Common myeloid progenitor, CD34-positive (primary cell): Measurements from ENCODE around the gene WDR81.
"Not testable (repeated sequence)": the region's sequence is repeated elsewhere in the genome, so short reads cannot be mapped to it uniquely, and the experiment has no call there.

ENCODE experiments used
- CTCF ChIA-PET: fragments of 350-600 bp; sonication (Branson Sonifier 250); formaldehyde crosslinking; loops from one replicate; lab custom pipeline; 2021; ENCODE audit warnings: antibody characterized with exemption; lab: Charles Lee
- POLR2A ChIA-PET: fragments of 350-600 bp; sonication (Branson Sonifier 250); formaldehyde crosslinking; loops from one replicate; lab custom pipeline; 2021; ENCODE audit warnings: antibody characterized with exemption; lab: Charles Lee
- DNase-seq, 3 donors: peaks; one replicate each; pipeline versions ENCODE4 v3.0.0 to v3.0.0-alpha.2; 2013
- H3K27ac ChIP-seq, 2 experiments: 1 replicate in 1 of 2; 2 replicates in 1 of 2; pipeline ENCODE4 v1.7.0; 2013; ENCODE audit warnings: inconsistent platforms in 2 of 2, low read length in 2 of 2, mild to moderate bottlenecking in 2 of 2, low read depth in 1 of 2, moderate library complexity in 1 of 2; ENCODE audit not compliant: severe bottlenecking in 2 of 2, insufficient read depth in 1 of 2, poor library complexity in 1 of 2
- H3K27me3 ChIP-seq, 5 experiments: replicated peaks in 2 of 5; 1 replicate in 3 of 5; 2 replicates in 2 of 5; pipeline versions ENCODE4 v1.6.1 to v1.7.0; 2013; ENCODE audit warnings: low read length in 4 of 5, mild to moderate bottlenecking in 2 of 5, moderate library complexity in 2 of 5, inconsistent platforms in 1 of 5; ENCODE audit not compliant: insufficient read depth in 5 of 5, control insufficient read depth in 4 of 5
- H3K36me3 ChIP-seq, 4 experiments: 1 replicate in 2 of 4; 2 replicates in 2 of 4; pipeline versions ENCODE4 v1.6.1 to v1.7.0; 2013; ENCODE audit warnings: low read length in 3 of 4, control low read depth in 1 of 4, mild to moderate bottlenecking in 1 of 4; ENCODE audit not compliant: control insufficient read depth in 4 of 4, insufficient read depth in 4 of 4
- H3K4me1 ChIP-seq, 4 experiments: 1 replicate in 3 of 4; 2 replicates in 1 of 4; pipeline versions ENCODE4 v1.6.1 to v1.7.1; 2013; ENCODE audit warnings: low read length in 3 of 4, mild to moderate bottlenecking in 3 of 4, control low read depth in 1 of 4, inconsistent platforms in 1 of 4, moderate library complexity in 1 of 4; ENCODE audit not compliant: control insufficient read depth in 4 of 4, insufficient read depth in 4 of 4; ENCODE audit errors: control extremely low read depth in 1 of 4
- H3K4me3 ChIP-seq, 7 experiments: 1 replicate in 4 of 7; 2 replicates in 3 of 7; pipeline versions ENCODE4 v1.5.1 to v1.7.0; 2013; ENCODE audit warnings: mild to moderate bottlenecking in 7 of 7, low read length in 6 of 7, moderate library complexity in 6 of 7, inconsistent platforms in 2 of 7, low read depth in 2 of 7, control low read depth in 1 of 7; ENCODE audit not compliant: insufficient read depth in 4 of 7, control insufficient read depth in 1 of 7; ENCODE audit errors: extremely low read depth in 1 of 7
- H3K9me3 ChIP-seq, 5 experiments: 1 replicate in 4 of 5; 2 replicates in 1 of 5; pipeline versions ENCODE4 v1.6.1 to v1.7.1; 2013; ENCODE audit warnings: low read length in 4 of 5, mild to moderate bottlenecking in 2 of 5, inconsistent platforms in 1 of 5, low read depth in 1 of 5, moderate library complexity in 1 of 5; ENCODE audit not compliant: control insufficient read depth in 4 of 5, insufficient read depth in 2 of 5; ENCODE audit errors: control extremely low read depth in 1 of 5
- WGBS: methylation state at CpG from one replicate; pipeline ENCODE4 v1.1.5; 2013; ENCODE audit not compliant: insufficient coverage; 5-methylcytosine and 5-hydroxymethylcytosine counted together

Gene WDR81

DNA sequence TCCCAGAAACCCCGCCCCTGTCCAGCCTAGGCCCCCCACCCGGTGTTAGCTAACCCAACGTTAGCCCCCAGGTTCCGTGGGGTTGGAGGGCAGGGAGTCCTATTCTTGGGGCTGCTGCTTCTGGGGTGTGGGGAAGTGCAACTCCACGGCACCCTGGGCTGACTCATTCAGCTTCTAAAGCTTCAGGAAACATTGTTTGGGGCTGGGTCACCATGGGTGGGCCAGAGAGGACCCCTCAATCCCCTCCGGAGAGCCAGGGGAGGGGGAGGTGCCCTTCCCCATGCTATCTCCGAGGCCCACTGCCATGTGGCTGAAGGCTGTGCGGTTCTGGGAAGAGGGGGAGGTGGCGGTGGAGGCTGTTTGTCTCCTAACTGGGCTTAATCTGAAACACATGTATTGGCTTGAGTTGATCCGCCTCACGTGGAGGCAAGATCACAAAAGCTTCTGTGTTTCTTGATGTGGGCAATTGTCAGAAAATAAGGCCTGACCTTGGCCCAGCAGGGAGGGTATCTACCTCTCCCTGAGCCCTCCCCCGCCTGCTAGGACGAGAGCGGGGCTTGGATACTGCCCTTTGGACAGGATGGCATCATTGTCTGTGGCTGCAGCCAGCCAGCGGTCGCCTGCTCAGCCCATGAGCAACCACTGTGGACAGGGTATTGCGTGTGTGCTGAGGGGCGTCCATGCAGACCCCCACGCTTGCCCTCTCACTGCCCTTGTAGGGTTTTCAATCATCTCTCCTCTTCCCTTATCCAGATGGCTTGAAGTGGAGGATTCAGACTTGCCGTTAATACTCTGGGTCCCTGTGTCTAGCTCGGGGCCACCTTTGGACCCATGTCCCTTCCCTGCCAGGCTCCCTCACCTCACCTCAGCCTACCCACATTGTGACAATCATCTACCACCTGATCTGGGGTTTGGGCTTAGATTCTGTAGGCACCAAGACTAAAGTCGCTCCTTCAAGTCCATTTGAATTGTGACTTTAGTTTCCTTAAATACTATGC, 38.7 kb downstream of the WDR81 start:
- no peaks in the 10 kb centered on the region for H3K36me3 ChIP-seq
- POLR2A ChIA-PET: interaction anchor here (0.6 to 1.0 kb wide), 3 partner anchors 9 to 22 kb away, joined by 3 read pairs; no protein-coding TSS in a partner anchor

GRCh38 chr17:1764284-1764683, 39.8 kb downstream of the WDR81 start:
- WGBS: 0% methylated on average over 9 of the region's 11 CpGs
- ChIA-PET CTCF (interaction anchor here (0.8 to 1.9 kb wide), 5 partner anchors 9 to 42 kb away, joined by 4 to 11 read pairs (median 4); no protein-coding TSS in a partner anchor), POLR2A (interaction anchor here (0.9 kb wide), 1 partner anchor 10 kb away, joined by 3 read pairs; no protein-coding TSS in a partner anchor)
- Histone ChIP-seq H3K4me1 (peaks cover 7 to 41% (median 28%) of the 10 kb centered on the region in 4 experiments), H3K27me3 (no peaks in the 10 kb centered on the region), H3K4me3 (peak overlapping the region in 2 of 7 experiments; percentile 16 to 19), H3K36me3 (no peaks in the 10 kb centered on the region), H3K9me3 (no peaks in the 10 kb centered on the region), H3K27ac (peak overlapping the region in 1 of 2 experiments; percentile 53)
- DNase-seq: peak; percentile 55 to 93 (median 89)

More for the DNA sequence above, 38.7 kb downstream of the WDR81 start:
- CTCF ChIA-PET: interaction anchor here (0.8 to 2.0 kb wide), 9 partner anchors 9 to 46 kb away, joined by 3 to 12 read pairs (median 4); no protein-coding TSS in a partner anchor
- Histone ChIP-seq H3K4me1 (peaks cover 7 to 40% (median 32%) of the 10 kb centered on the region in 4 experiments), H3K27ac (no peak overlapping the region), H3K27me3 (no peaks in the 10 kb centered on the region), H3K4me3 (peak overlapping the region in 2 of 7 experiments; percentile 11 to 28), H3K9me3 (no peaks in the 10 kb centered on the region)
- DNase-seq: peak in 2 of 3 donors; percentile 44 to 55
- 61% methylated on average over 15 of the region's 22 CpGs for WGBS

DNA sequence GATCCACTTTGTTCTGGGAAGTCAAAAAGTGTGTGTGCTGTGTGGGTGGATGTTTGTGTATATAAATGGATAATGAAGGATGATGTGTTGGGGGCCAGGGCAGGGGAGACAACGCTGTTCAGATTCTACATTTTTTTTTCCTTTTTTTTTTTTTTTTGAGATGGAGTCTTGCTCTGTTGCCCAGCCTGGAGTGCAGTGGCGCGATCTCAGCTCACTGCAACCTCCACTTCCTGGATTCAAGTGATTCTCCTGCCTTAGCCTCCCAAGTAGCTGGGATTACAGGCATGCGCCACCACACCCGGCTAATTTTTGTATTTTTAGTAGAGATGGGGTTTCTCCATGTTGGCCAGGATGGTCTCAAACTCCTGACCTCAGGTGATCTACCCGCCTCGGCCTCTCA, 40.2 kb downstream of the WDR81 start:
- CTCF ChIA-PET: interaction anchor here (0.8 to 1.9 kb wide), 5 partner anchors 9 to 43 kb away, joined by 4 to 11 read pairs (median 4); no protein-coding TSS in a partner anchor
- H3K4me3 ChIP-seq: peak overlapping the region in 1 of 7 experiments; percentile 16
- not testable (repeated sequence) for H3K27me3 ChIP-seq, H3K36me3 ChIP-seq, H3K9me3 ChIP-seq, DNase-seq, H3K27ac ChIP-seq
- peaks cover 8 to 45% (median 31%) of the 10 kb centered on the region in 4 experiments for H3K4me1 ChIP-seq
- POLR2A ChIA-PET: interaction anchor here (0.9 kb wide), 1 partner anchor 11 kb away, joined by 3 read pairs; no protein-coding TSS in a partner anchor
- WGBS: no CpG with 5 or more reads among the region's 7 CpGs

DNA sequence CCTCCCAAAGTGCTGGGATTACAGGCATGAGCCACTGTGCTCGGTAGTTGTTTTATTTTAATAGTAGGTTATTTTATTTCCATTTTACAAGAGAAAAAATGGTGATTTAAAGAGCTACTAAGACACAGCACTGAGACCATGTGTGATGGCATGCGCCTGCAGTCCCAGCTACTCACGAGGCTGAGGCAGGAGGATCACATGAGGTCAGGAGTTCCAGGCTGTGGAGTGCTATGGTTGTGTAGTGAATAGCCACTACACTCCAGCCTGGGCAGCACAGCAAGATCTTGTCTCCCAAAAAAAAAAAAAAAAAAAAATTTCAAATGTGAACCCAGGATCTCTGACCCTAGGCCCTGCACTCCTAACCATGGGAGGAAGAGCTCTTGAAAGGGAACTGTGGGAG, 41.1 kb downstream of the WDR81 start:
- H3K4me1 ChIP-seq: peaks cover 9 to 52% (median 37%) of the 10 kb centered on the region in 4 experiments
- CTCF ChIA-PET: interaction anchor here (0.6 to 1.9 kb wide), 6 partner anchors 10 to 251 kb away, joined by 3 to 11 read pairs (median 5); no protein-coding TSS in a partner anchor

DNA sequence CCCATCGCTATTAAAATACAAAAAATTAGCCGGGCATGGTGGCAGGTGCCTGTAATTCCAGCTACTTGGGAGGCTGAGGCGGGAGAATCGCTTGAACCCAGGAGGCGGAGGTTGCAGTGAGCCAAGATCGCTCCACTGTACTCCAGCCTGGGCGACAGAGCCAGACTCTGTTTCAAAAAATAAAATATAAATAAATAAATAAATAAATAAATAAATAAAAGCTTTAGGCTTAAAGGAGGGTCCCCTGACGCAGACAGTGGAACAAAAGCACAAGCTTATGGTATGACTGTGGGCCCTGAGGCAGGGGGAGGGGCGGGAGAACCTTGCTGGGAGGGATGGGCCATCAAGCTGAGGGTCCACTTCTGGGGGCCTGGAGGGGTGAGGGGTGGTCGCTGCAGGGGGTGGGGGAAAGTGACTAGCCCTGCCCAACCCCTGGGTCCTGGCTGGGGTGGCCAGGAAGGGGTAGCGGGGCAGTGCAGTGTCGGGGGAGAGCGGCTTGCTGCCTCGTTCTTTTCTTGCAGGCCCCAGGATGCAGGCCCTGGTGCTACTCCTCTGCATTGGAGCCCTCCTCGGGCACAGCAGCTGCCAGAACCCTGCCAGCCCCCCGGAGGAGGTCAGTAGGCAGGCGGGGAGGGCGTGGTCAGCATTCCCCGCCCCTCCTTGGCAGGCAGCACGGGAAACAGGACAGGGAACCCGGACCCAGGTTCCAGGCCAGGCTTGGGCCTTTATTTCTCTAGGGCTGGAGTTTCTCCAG, 42.1 kb downstream of the WDR81 start:
- ChIA-PET CTCF (interaction anchor here (0.6 to 1.7 kb wide), 7 partner anchors 10 to 252 kb away, joined by 3 to 8 read pairs (median 4); no protein-coding TSS in a partner anchor), POLR2A (interaction anchor here (0.6 kb wide), 1 partner anchor 50 kb away, joined by 3 read pairs; no protein-coding TSS in a partner anchor)
- Histone ChIP-seq H3K4me3 (no peak overlapping the region), H3K4me1 (peaks cover 11 to 60% (median 47%) of the 10 kb centered on the region in 4 experiments), H3K36me3 (no peaks in the 10 kb centered on the region), H3K27me3 (no peaks in the 10 kb centered on the region), H3K27ac (no peak overlapping the region), H3K9me3 (no peaks in the 10 kb centered on the region)
- WGBS: 93% methylated on average over 15 of the region's 21 CpGs
- no peak for DNase-seq

More for the DNA sequence above, 41.1 kb downstream of the WDR81 start:
- POLR2A ChIA-PET: interaction anchor here (0.6 kb wide), 1 partner anchor 49 kb away, joined by 3 read pairs; no protein-coding TSS in a partner anchor
- DNase-seq: no peak
- WGBS: 100% methylated on average over 1 of the region's 3 CpGs
- H3K27ac ChIP-seq: no peak overlapping the region
- no peak overlapping the region for H3K4me3 ChIP-seq
- H3K9me3 ChIP-seq: no peaks in the 10 kb centered on the region
- no peaks in the 10 kb centered on the region for H3K36me3 ChIP-seq
- no peaks in the 10 kb centered on the region for H3K27me3 ChIP-seq

DNA sequence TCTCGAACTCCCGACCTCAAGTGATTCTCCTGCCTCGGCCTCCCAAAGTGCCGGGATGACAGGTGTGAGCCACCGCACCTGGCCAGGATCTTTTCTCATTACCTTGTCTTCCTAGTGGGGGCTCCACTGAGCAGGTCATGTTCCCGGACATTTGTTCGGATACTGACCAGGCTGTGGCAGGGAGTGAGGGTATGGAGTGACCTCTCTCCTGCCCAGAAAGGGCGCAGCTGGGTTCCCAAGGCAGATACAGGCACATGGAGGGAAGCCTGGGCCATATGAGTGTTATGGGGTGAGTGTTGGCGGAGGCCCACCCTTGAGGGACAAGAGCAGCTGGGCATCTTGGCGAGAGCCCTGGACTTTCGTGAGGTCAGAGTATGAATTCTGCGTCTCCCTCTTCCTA, 42.9 kb downstream of the WDR81 start:
- CTCF ChIA-PET: interaction anchor here (1.2 to 1.7 kb wide), 4 partner anchors 9 to 44 kb away, joined by 3 to 5 read pairs (median 4); no protein-coding TSS in a partner anchor
- Histone ChIP-seq H3K27me3 (no peaks in the 10 kb centered on the region), H3K36me3 (no peaks in the 10 kb centered on the region), H3K4me1 (peaks cover 14 to 57% (median 48%) of the 10 kb centered on the region in 4 experiments), H3K27ac (no peak overlapping the region), H3K4me3 (no peak overlapping the region), H3K9me3 (no peaks in the 10 kb centered on the region)
- no peak for DNase-seq
- 91% methylated on average over 10 of the region's 12 CpGs for WGBS
- POLR2A ChIA-PET: no interaction called here
